K562 (cell line): ENCODE data around the gene ZDHHC19. TPM values are rescaled to one million over a fixed set of nuclear protein-coding genes. Genes with fewer than 3 reads are reported as not detected.

Experiments used
- BRF1 ChIP-seq: IDR thresholded peaks from 3 replicates; pipeline ENCODE4 v1.6.1; 2011; ENCODE audit warnings: borderline replicate concordance, mild to moderate bottlenecking; ENCODE audit not compliant: insufficient read length; ENCODE audit errors: extremely low read depth
- FOXP1 ChIP-seq: sonication (generic); formaldehyde crosslinking; IDR thresholded peaks from 2 replicates; pipeline ENCODE4 v1.8.0; 2022; ENCODE audit warnings: mild to moderate bottlenecking, missing genetic modification reagents
- GABPB1 ChIP-seq: sonication (generic); formaldehyde crosslinking; IDR thresholded peaks from 2 replicates; pipeline ENCODE4 v1.8.0; 2022; ENCODE audit warnings: mild to moderate bottlenecking, missing genetic modification reagents
- HNRNPL ChIP-seq: fragments of 200-400 bp; formaldehyde crosslinking; IDR thresholded peaks from 2 replicates; pipeline ENCODE4 v1.6.1; 2017; ENCODE audit warnings: low read depth, mild to moderate bottlenecking, low read length
- LEF1 ChIP-seq: fragments of 450-650 bp; IDR thresholded peaks from 2 replicates; pipeline ENCODE4 v1.6.1; 2016; ENCODE audit warnings: mild to moderate bottlenecking
- NBN ChIP-seq: fragments of 450-650 bp; IDR thresholded peaks from 2 replicates; pipeline ENCODE4 v1.6.1; 2016; ENCODE audit warnings: low read depth, mild to moderate bottlenecking
- NR3C1 ChIP-seq: sonication (generic); formaldehyde crosslinking; IDR thresholded peaks from 2 replicates; pipeline ENCODE4 v1.8.1; 2022; ENCODE audit warnings: missing genetic modification reagents
- RNF2 ChIP-seq: sonication (generic); IDR thresholded peaks from 2 replicates; pipeline ENCODE4 v1.6.1; 2016
- SMC3 ChIP-seq: conservative IDR thresholded peaks from 2 replicates; pipeline ENCODE4 v1.6.1; 2011; ENCODE audit warnings: low read depth, low read length, improper control_type of control experiment; ENCODE audit not compliant: insufficient read depth
- ZNF124 ChIP-seq: sonication (generic); formaldehyde crosslinking; IDR thresholded peaks from 2 replicates; pipeline ENCODE4 v1.8.1; 2022; ENCODE audit warnings: missing genetic modification reagents
- ZNF239 ChIP-seq: fragments of 250-450 bp; sonication (Bioruptor Pico); IDR thresholded peaks from 2 replicates; pipeline ENCODE4 v1.4.0; 2020; ENCODE audit warnings: mild to moderate bottlenecking
- ZNF586 ChIP-seq: fragments of 450-650 bp; formaldehyde crosslinking; conservative IDR thresholded peaks from 2 replicates; pipeline ENCODE4 v1.4.0; 2020; ENCODE audit warnings: mild to moderate bottlenecking, moderate library complexity
- polyA plus RNA-seq, 8 experiments: library from polyadenylated mRNA; depleted of rRNA in 4 of 8; stranded (reverse) in 5 of 8; unstranded in 3 of 8; fragments of >200 nt; fragmentation: Nextera tagmentation in 2 of 8; fragmentation: Illumina TruSeq in 1 of 8; extraction: Ambion mirVana in 2 of 8; extraction: Trizol in 1 of 8; gene quantifications; 2 replicates each; pipeline versions ENCODE4 v1.2.1 to v1.2.3, GENCODE V29; 2011 to 2014; ENCODE audit warnings: inconsistent platforms in 1 of 8, missing spikeins in 1 of 8
- total RNA-seq, 7 experiments: library from RNA; depleted of rRNA in 6 of 7; stranded (reverse); fragments of >200 nt in 6 of 7; fragmentation: Illumina TruSeq in 2 of 7; extraction: Trizol in 2 of 7; gene quantifications; 2 replicates each; pipeline versions ENCODE4 v1.2.1 to v1.2.3, GENCODE V29; 2011 to 2021; ENCODE audit warnings: low replicate concordance in 1 of 7
- TF ChIP-seq, protein P1 (sequence below): sonication (generic); formaldehyde crosslinking; IDR thresholded peaks from 2 replicates; pipeline ENCODE4 v1.8.1; 2023; ENCODE audit warnings: mild to moderate bottlenecking, missing genetic modification reagents
- TF ChIP-seq, protein P2 (sequence below): sonication (generic); formaldehyde crosslinking; IDR thresholded peaks from 2 replicates; pipeline ENCODE4 v1.8.1; 2022; ENCODE audit warnings: missing genetic modification reagents
- TF ChIP-seq, protein P3 (sequence below): sonication (generic); formaldehyde crosslinking; IDR thresholded peaks from 2 replicates; pipeline ENCODE4 v1.8.0; 2022; ENCODE audit warnings: mild to moderate bottlenecking, missing genetic modification reagents
- TF ChIP-seq, protein P4 (sequence below): fragments of 200-800 bp; sonication (Bioruptor generic); IDR thresholded peaks from 2 replicates; pipeline ENCODE4 v1.6.1; 2017; ENCODE audit warnings: missing genetic modification characterization, missing compliant biosample characterization

Gene ZDHHC19
- total and polyA plus RNA-seq, 9 of the 15 experiments (the other 6 are each of a cell fraction or from before 2014, with no cell fraction given), result 0.40 to 5.5 (median 1.1) TPM

DNA sequence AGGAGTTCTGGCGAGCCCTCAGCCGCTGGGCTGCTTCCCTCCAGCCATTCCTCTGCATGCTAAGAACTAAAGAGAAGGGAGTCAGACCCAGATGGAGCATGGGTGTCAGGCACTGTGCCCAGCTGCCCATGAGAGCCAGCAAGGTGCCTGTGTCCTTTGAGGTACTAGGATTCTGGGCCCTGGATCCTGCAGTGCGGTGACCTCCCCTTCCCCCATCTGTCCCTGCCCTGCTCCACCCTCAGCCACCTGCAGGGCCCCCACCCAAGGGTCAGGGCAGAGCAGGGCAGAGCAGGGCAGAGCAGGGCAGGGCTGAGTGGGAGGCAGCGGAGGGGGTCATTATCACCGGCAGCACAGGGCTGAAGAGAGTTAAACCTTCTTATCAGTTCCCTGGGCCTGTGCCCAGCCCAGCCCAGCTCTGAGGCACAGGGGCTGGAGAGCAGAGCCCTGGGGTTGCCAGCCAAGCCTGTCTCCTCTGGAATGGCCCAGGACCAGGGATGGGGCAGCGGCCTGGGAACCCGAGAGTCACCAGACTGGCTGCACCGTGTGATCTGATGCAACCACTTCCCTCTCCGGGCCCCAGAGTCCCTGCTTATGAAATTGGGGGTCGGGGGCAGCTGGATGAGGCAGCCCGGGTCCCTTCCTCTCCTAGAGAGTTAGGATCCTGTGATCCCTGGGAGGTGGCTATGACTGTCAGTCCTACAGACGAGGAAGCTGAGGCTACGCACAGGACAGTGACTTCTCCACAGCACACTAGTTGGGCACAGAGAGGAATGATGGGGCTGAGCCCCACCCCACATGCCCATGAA, 17.3 kb downstream of the ZDHHC19 start (continued):
- no peak for TF ChIP-seq ZNF239 (CRISPR knock-in tag)
- TF ChIP-seq, protein P1, sequence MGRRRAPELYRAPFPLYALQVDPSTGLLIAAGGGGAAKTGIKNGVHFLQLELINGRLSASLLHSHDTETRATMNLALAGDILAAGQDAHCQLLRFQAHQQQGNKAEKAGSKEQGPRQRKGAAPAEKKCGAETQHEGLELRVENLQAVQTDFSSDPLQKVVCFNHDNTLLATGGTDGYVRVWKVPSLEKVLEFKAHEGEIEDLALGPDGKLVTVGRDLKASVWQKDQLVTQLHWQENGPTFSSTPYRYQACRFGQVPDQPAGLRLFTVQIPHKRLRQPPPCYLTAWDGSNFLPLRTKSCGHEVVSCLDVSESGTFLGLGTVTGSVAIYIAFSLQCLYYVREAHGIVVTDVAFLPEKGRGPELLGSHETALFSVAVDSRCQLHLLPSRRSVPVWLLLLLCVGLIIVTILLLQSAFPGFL (CRISPR knock-in tag), result no peak
- 0 out of 2 replicates have a peak, but pooled peaks have one; percentile 17 for TF ChIP-seq RNF2
- no peak for TF ChIP-seq NR3C1 (CRISPR knock-in tag)
- no peak for TF ChIP-seq BRF1
- no peak for TF ChIP-seq GABPB1 (CRISPR knock-in tag)
- TF ChIP-seq, protein P2, sequence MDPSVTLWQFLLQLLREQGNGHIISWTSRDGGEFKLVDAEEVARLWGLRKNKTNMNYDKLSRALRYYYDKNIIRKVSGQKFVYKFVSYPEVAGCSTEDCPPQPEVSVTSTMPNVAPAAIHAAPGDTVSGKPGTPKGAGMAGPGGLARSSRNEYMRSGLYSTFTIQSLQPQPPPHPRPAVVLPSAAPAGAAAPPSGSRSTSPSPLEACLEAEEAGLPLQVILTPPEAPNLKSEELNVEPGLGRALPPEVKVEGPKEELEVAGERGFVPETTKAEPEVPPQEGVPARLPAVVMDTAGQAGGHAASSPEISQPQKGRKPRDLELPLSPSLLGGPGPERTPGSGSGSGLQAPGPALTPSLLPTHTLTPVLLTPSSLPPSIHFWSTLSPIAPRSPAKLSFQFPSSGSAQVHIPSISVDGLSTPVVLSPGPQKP (CRISPR knock-in tag), result no peak
- no peak for TF ChIP-seq SMC3
- TF ChIP-seq ZNF586 (CRISPR knock-in tag), result no peak
- no peak for TF ChIP-seq ZNF124 (CRISPR knock-in tag)
- TF ChIP-seq, protein P3, sequence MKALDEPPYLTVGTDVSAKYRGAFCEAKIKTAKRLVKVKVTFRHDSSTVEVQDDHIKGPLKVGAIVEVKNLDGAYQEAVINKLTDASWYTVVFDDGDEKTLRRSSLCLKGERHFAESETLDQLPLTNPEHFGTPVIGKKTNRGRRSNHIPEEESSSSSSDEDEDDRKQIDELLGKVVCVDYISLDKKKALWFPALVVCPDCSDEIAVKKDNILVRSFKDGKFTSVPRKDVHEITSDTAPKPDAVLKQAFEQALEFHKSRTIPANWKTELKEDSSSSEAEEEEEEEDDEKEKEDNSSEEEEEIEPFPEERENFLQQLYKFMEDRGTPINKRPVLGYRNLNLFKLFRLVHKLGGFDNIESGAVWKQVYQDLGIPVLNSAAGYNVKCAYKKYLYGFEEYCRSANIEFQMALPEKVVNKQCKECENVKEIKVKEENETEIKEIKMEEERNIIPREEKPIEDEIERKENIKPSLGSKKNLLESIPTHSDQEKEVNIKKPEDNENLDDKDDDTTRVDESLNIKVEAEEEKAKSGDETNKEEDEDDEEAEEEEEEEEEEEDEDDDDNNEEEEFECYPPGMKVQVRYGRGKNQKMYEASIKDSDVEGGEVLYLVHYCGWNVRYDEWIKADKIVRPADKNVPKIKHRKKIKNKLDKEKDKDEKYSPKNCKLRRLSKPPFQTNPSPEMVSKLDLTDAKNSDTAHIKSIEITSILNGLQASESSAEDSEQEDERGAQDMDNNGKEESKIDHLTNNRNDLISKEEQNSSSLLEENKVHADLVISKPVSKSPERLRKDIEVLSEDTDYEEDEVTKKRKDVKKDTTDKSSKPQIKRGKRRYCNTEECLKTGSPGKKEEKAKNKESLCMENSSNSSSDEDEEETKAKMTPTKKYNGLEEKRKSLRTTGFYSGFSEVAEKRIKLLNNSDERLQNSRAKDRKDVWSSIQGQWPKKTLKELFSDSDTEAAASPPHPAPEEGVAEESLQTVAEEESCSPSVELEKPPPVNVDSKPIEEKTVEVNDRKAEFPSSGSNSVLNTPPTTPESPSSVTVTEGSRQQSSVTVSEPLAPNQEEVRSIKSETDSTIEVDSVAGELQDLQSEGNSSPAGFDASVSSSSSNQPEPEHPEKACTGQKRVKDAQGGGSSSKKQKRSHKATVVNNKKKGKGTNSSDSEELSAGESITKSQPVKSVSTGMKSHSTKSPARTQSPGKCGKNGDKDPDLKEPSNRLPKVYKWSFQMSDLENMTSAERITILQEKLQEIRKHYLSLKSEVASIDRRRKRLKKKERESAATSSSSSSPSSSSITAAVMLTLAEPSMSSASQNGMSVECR, result no peak
- TF ChIP-seq FOXP1, result no peak
- no peak for TF ChIP-seq NBN
- TF ChIP-seq, protein P4, sequence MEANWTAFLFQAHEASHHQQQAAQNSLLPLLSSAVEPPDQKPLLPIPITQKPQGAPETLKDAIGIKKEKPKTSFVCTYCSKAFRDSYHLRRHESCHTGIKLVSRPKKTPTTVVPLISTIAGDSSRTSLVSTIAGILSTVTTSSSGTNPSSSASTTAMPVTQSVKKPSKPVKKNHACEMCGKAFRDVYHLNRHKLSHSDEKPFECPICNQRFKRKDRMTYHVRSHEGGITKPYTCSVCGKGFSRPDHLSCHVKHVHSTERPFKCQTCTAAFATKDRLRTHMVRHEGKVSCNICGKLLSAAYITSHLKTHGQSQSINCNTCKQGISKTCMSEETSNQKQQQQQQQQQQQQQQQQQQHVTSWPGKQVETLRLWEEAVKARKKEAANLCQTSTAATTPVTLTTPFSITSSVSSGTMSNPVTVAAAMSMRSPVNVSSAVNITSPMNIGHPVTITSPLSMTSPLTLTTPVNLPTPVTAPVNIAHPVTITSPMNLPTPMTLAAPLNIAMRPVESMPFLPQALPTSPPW (CRISPR knock-in tag), result peak; percentile 72
- TF ChIP-seq LEF1, result no peak
- TF ChIP-seq HNRNPL, result peak; percentile 85; the same call in 1 of the 2 replicates
